ENCODE results near the gene PDIA3.

DNA sequence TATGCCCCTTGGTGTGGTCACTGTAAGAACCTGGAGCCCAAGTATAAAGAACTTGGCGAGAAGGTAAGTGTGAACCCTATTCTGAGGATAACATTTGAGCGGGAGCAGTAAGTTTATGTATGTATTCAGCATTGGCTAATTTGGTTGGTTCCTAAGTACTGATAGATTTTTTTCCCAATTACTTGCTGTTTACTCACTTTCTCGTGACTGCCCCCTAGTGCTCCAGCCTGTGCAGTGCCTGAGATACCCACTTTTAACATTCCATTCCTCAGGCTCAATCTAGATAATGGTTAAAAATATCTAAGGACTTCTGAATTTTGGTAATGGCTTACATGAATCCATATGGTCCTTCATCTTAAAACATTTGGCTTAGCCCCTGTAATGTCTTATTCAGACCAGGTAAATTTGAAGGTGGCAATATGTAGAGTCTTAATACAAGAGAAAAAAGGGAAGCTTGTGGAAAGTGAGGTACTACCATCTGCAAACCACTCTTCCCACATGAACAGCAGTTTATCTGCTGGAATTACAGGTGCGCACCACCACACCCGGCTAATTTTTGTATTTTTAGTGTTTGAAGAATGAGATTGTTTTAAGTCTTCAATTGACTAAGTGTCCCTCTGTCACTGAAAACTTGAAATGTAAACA, 23.5 kb downstream of the PDIA3 start:
- TF ChIP-seq, protein P1, sequence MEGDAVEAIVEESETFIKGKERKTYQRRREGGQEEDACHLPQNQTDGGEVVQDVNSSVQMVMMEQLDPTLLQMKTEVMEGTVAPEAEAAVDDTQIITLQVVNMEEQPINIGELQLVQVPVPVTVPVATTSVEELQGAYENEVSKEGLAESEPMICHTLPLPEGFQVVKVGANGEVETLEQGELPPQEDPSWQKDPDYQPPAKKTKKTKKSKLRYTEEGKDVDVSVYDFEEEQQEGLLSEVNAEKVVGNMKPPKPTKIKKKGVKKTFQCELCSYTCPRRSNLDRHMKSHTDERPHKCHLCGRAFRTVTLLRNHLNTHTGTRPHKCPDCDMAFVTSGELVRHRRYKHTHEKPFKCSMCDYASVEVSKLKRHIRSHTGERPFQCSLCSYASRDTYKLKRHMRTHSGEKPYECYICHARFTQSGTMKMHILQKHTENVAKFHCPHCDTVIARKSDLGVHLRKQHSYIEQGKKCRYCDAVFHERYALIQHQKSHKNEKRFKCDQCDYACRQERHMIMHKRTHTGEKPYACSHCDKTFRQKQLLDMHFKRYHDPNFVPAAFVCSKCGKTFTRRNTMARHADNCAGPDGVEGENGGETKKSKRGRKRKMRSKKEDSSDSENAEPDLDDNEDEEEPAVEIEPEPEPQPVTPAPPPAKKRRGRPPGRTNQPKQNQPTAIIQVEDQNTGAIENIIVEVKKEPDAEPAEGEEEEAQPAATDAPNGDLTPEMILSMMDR (conservative IDR thresholded peaks at IDR 0.05 in 1 of 2, IDR thresholded peaks at IDR 0.05 in 1 of 2; ENCODE audit: extremely low read depth in 1 of 2, insufficient read depth in 1 of 2, low read depth in 1 of 2, low read length in 2 of 2), result peak; percentile 83 to 96
- no peak for TF ChIP-seq EZH2 (IDR thresholded peaks at IDR 0.05; ENCODE audit: borderline replicate concordance, low read length)
